WERI-Rb-1 (cell line): ENCODE data around the gene HEATR5A.
"Not testable (repeated sequence)": the region's sequence is repeated elsewhere in the genome, so short reads cannot be mapped to it uniquely, and the experiment has no call there.

Source experiments
- DNase-seq: peaks from one replicate; pipeline ENCODE4 v3.0.0-alpha.2; 2020
- H3K27ac ChIP-seq: fragments of 250-450 bp; sonication (Bioruptor Pico); 2 replicates; pipeline ENCODE4 v1.5.1; 2020; ENCODE audit warnings: mild to moderate bottlenecking, moderate library complexity
- H3K27me3 ChIP-seq: fragments of 250-450 bp; sonication (Bioruptor Pico); 2 replicates; pipeline ENCODE4 v1.5.1; 2021; ENCODE audit warnings: mild to moderate bottlenecking, low read depth, moderate library complexity; ENCODE audit not compliant: insufficient read depth, severe bottlenecking
- H3K36me3 ChIP-seq: fragments of 250-450 bp; sonication (Bioruptor Pico); 2 replicates; pipeline ENCODE4 v1.5.1; 2020; ENCODE audit warnings: mild to moderate bottlenecking, moderate library complexity
- H3K4me3 ChIP-seq: 2 replicates; pipeline ENCODE4 v1.5.1; 2011; ENCODE audit warnings: low read depth, mild to moderate bottlenecking, control low read depth, low read length
- H3K9me3 ChIP-seq: fragments of 250-450 bp; sonication (Bioruptor Pico); 2 replicates; pipeline ENCODE4 v1.5.1; 2021; ENCODE audit warnings: mild to moderate bottlenecking, moderate library complexity; ENCODE audit not compliant: severe bottlenecking
- TF ChIP-seq, protein P1 (sequence below): IDR thresholded peaks from 2 replicates; pipeline ENCODE4 v1.5.1; 2011; ENCODE audit warnings: low read depth, mild to moderate bottlenecking, control low read depth, inconsistent platforms, low read length

The HEATR5A gene

DNA sequence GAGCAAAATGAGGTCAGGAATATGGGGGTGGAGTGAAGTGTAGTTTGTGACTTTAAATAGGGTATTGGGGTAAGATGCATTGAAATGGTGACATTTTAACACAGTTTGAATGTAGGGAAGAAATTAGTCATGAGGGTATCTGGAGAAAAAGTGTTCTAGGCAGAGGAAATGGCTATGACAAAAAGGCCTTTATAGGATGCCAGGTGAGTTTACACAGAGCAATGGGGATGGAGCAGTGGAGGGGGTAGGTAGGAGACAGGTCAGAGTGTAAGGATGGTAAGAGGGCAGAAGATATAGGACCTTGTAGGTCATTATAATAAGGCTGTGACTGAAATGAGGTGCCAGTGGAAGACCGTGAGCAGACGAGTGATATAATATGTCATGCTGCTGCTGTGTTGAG lies 30.4 kb downstream of the HEATR5A start:
- no peak overlapping the region for H3K4me3 ChIP-seq
- DNase-seq = no peak
- no peaks in the 10 kb centered on the region for H3K36me3 ChIP-seq
- TF ChIP-seq, protein P1, sequence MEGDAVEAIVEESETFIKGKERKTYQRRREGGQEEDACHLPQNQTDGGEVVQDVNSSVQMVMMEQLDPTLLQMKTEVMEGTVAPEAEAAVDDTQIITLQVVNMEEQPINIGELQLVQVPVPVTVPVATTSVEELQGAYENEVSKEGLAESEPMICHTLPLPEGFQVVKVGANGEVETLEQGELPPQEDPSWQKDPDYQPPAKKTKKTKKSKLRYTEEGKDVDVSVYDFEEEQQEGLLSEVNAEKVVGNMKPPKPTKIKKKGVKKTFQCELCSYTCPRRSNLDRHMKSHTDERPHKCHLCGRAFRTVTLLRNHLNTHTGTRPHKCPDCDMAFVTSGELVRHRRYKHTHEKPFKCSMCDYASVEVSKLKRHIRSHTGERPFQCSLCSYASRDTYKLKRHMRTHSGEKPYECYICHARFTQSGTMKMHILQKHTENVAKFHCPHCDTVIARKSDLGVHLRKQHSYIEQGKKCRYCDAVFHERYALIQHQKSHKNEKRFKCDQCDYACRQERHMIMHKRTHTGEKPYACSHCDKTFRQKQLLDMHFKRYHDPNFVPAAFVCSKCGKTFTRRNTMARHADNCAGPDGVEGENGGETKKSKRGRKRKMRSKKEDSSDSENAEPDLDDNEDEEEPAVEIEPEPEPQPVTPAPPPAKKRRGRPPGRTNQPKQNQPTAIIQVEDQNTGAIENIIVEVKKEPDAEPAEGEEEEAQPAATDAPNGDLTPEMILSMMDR = no peak
- H3K27ac ChIP-seq = no peak overlapping the region
- H3K27me3 ChIP-seq = no peaks in the 10 kb centered on the region
- no peaks in the 10 kb centered on the region for H3K9me3 ChIP-seq

DNA sequence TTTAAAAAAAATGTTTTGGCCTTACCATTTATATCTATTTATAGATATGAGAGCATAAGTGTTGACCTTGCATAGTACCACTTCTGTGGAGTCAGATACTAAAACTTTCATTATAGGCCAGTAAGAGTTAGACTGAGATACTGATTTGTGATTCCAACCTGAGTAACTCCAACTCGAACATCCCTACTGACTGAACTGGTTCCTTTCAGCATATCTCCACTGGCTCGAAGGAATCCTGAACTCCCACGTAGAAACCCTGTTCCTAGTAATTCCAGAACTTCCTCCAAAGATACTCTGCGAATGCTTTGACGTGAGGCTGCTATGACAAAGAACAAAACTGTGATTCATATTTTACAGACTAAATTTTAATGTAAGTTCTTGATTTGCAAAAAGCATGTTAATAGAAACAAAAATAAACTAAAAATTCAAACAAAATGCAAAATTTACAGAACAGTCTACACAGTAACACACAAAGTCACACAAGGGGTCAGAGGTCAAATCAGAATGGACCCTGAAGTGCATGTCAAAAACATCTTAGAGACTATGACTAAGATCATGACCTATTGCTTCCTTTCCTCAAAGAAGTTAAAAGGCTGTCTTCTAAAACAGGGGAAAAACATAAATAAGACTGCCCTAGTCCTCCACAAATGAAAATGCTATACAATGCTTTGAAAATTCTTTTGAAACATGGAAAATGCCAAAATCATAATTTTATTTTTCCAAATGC lies 31.5 kb downstream of the HEATR5A start:
- no peaks in the 10 kb centered on the region for H3K27me3 ChIP-seq
- H3K4me3 ChIP-seq = no peak overlapping the region
- no peaks in the 10 kb centered on the region for H3K36me3 ChIP-seq
- TF ChIP-seq, protein P1 = no peak
- no peak for DNase-seq
- H3K27ac ChIP-seq = no peak overlapping the region
- no peaks in the 10 kb centered on the region for H3K9me3 ChIP-seq

DNA sequence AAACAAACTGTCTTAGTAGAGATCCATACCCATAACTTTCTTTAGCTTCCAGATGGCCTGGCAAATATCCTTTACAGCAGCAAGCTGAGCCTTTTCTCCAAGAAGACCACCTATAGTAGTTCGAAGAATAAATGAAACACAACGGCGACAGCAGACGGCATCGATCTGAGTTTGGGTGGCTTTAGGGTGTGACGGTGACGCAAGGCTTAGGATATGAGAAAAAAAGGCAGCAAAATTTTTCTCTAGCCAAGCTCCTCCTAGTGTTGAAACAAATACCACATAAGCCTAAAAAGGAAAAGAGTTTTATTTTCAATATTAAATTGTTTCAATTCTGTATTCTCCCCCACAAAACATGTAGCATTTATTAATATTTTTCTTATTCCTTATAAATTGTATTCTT lies 33.3 kb downstream of the HEATR5A start:
- Histone ChIP-seq H3K4me3 (no peak overlapping the region), H3K27ac (no peak overlapping the region), H3K27me3 (no peaks in the 10 kb centered on the region), H3K36me3 (no peaks in the 10 kb centered on the region; the same call in 1 of the 2 replicates), H3K9me3 (no peaks in the 10 kb centered on the region)
- DNase-seq = no peak
- TF ChIP-seq, protein P1 = no peak

DNA sequence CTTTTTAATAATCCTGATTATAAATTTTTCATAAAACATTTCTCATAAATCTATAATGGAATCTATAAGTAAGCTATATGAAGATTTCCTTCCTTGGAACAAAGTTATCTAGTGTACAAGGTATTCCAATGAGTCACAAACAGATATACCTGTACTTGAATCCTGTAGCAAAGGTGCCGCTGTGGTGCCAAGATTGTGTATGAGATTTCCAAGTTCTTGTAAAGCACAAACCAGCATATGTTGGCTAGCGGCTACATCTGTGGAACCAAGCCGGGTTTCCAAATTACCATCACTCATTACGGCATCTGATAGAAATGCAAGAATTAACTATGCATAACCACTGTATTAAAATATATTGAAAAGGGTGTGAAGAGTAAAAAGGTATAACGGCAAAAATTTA lies 34.1 kb downstream of the HEATR5A start:
- no peaks in the 10 kb centered on the region; the same call in 1 of the 2 replicates for H3K36me3 ChIP-seq
- H3K4me3 ChIP-seq = no peak overlapping the region
- DNase-seq = no peak
- H3K9me3 ChIP-seq = no peaks in the 10 kb centered on the region
- H3K27ac ChIP-seq = no peak overlapping the region
- TF ChIP-seq, protein P1 = no peak
- no peaks in the 10 kb centered on the region for H3K27me3 ChIP-seq

DNA sequence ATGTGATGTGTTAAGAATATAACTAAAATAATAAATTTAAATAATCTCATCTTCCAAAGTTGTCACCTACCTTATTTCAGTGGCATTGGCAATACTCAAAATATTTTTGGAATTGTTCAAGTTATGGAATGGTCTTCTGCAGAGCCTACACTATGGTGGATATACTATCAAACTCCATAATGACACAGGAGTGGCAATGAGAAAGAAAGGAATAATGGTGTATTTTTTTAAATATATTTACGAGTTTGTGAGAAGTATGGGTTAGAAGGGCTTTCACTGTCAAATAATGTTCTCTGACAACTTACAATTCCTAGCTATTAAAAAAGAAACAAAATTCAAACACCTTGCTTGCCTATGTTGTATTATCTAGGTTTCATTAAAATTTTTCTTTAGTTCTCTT lies 38.1 kb downstream of the HEATR5A start:
- no peak overlapping the region for H3K4me3 ChIP-seq
- H3K27me3 ChIP-seq = no peaks in the 10 kb centered on the region
- TF ChIP-seq, protein P1 = no peak
- no peaks in the 10 kb centered on the region for H3K9me3 ChIP-seq
- DNase-seq = no peak
- no peak overlapping the region for H3K27ac ChIP-seq
- H3K36me3 ChIP-seq = no peaks in the 10 kb centered on the region; the same call in 1 of the 2 replicates

DNA sequence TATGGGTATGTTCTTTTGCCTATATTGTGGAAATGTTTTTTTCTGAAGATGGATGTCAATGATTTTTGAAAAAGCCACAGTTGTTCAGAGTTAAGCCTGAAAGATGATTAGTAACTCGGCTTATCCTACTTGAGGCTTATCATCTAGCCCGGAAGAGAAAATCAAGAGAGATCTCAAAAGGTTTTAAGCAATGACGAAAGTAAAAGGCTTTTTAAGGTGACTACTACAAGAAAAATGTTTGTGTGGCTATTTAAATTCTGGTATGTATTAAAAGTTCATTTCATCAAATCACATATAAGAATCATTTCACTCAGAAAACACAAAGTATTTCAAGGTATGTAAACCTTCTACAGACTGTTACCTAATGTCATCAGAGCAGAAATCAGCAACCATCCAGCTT lies 40.2 kb downstream of the HEATR5A start:
- no peak overlapping the region for H3K27ac ChIP-seq
- no peaks in the 10 kb centered on the region for H3K27me3 ChIP-seq
- no peak for DNase-seq
- no peaks in the 10 kb centered on the region; the same call in 1 of the 2 replicates for H3K36me3 ChIP-seq
- no peaks in the 10 kb centered on the region for H3K9me3 ChIP-seq
- H3K4me3 ChIP-seq = peak overlapping the region; percentile 14; the same call in 1 of the 2 replicates
- TF ChIP-seq, protein P1 = no peak

DNA sequence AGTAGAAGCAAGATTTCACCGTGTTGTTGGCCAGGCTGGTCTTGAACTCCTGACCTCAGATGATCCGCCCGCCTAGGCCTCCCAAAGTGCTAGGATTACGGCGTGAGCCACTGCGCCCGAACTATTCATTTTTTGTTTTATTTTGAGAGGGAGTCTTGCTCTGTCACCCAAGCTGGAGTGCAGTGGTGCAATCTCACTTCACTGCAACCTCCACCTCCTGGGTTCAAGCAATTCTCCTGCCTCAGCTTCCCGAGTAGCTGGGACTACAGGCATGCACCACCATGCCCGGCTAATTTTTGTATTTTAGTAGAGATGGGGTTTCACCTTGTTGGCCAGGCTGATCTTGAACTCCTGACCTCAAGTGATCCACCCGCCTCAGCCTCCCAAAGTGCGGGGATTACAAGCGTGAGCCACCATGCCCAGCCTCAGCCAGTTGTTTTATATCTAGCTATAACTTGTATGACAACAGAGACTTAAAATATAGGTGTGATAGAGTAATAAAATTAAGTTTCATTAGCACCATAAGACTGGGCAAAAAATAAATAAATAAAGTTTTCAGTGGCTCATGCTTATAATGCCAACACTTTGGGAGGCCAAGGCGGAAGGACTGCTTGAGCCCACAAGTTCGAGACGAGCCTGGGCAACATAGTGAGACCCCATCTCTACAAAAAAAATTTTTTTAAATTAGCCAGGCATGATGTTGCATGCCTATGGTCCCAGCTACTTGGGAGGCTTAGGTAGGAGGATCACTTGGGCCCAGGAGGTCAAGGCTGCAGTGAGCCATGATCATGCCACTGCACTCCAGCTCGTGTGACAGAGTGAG lies 41.0 kb downstream of the HEATR5A start:
- DNase-seq, H3K27ac ChIP-seq, H3K27me3 ChIP-seq, H3K4me3 ChIP-seq, H3K9me3 ChIP-seq, H3K36me3 ChIP-seq: not testable (repeated sequence)
